Keratinocyte (primary cell): ENCODE data around the gene HDAC8.

Source experiments
- CTCF ChIP-seq, 3 experiments: IDR thresholded peaks in 1 of 3; conservative IDR thresholded peaks in 1 of 3; optimal IDR thresholded peaks in 1 of 3; 2 replicates in 2 of 3; 3 replicates in 1 of 3; pipeline versions ENCODE3 to v1.5.1; 2011; ENCODE audit warnings: low read length in 3 of 3, mild to moderate bottlenecking in 3 of 3, moderate library complexity in 2 of 3, control low read depth in 1 of 3, inconsistent platforms in 1 of 3; ENCODE audit not compliant: insufficient read depth in 2 of 3; ENCODE audit errors: extremely low read depth in 1 of 3
- EZH2 ChIP-seq: IDR thresholded peaks from one replicate; pipeline ENCODE4 v1.6.1; 2012; ENCODE audit warnings: inconsistent platforms, mild to moderate bottlenecking, low read length, moderate library complexity

- TF ChIP-seq CTCF (optimal IDR thresholded peaks at IDR 0.05 in 1 of 3, IDR thresholded peaks at IDR 0.05 in 1 of 3, conservative IDR thresholded peaks at IDR 0.05 in 1 of 3; ENCODE audit: extremely low read depth in 1 of 3, insufficient read depth in 2 of 3, low read length in 3 of 3) (no peak), EZH2 (no peak)
Measured at GRCh38 chrX:72348247-72348979, 224.2 kb downstream of the HDAC8 start.
